Measurements from ENCODE around the gene XKRX. TPM values are rescaled to one million over a fixed set of nuclear protein-coding genes. Genes with fewer than 3 reads are reported as not detected.

The XKRX gene
- total RNA-seq, 1 experiment from 2014 or later, result 0.33 TPM

GRCh38 chrX:100924375-100924774 lies 4.3 kb downstream of the XKRX start:
- H3K27me3 Mint-ChIP-seq (ENCODE audit: unreplicated experiment), result no peaks in the 10 kb centered on the region
- no peaks in the 10 kb centered on the region for H3K4me1 Mint-ChIP-seq (ENCODE audit: low read depth, unreplicated experiment)
- DNase-seq, result no peak
- peaks cover 11% of the 10 kb centered on the region for H3K36me3 Mint-ChIP-seq (ENCODE audit: insufficient read depth, unreplicated experiment)
- no peak overlapping the region for H3K27ac Mint-ChIP-seq (ENCODE audit: unreplicated experiment)
- no peak overlapping the region for H3K4me3 Mint-ChIP-seq (ENCODE audit: low read depth, unreplicated experiment)
- H3K9me3 Mint-ChIP-seq (ENCODE audit: low read depth, unreplicated experiment), result no peaks in the 10 kb centered on the region
- no TSS peak for BruUV-seq (replicated peaks)
- TF ChIP-seq CTCF (IDR thresholded peaks at IDR 0.05; ENCODE audit: unreplicated experiment), result no peak
- CTCF ChIA-PET, result no interaction called here
- intact Hi-C loops (cut with micrococcal nuclease; ENCODE audit: unreplicated experiment), result no loop called here

DNA sequence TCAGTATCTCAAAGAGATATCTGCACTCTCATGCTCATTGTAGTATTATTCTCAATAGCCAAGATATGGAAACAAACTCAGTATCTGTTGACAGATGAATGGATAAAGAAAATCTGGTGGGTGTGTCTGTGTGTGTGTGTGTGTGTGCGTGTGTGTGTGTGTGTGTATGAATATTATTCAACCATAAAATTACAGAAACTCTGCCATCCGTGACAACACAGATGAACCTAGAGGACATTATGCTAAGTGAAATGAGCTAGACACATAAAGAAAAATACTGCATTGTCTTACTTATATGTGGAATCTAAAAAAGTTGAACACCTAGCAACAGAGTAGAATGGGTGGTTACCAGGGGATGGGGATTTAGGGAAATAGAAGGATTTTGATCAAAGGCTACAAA lies 13.2 kb downstream of the XKRX start:
- no TSS peak for BruUV-seq (replicated peaks)
- no peak overlapping the region for H3K4me3 Mint-ChIP-seq (ENCODE audit: low read depth, unreplicated experiment)

GRCh38 chrX:100913111-100913510 lies 15.6 kb downstream of the XKRX start:
- Mint-ChIP-seq H3K27me3 (ENCODE audit: unreplicated experiment) (no peaks in the 10 kb centered on the region), H3K9me3 (ENCODE audit: low read depth, unreplicated experiment) (no peaks in the 10 kb centered on the region), H3K4me1 (ENCODE audit: low read depth, unreplicated experiment) (peaks cover 16% of the 10 kb centered on the region), H3K36me3 (ENCODE audit: insufficient read depth, unreplicated experiment) (peaks cover 3% of the 10 kb centered on the region), H3K4me3 (ENCODE audit: low read depth, unreplicated experiment) (no peak overlapping the region), H3K27ac (ENCODE audit: unreplicated experiment) (no peak overlapping the region)
- no TSS peak for BruUV-seq (replicated peaks)
- no peak for TF ChIP-seq CTCF (IDR thresholded peaks at IDR 0.05; ENCODE audit: unreplicated experiment)
- intact Hi-C loops (cut with micrococcal nuclease; ENCODE audit: unreplicated experiment), result no loop called here
- no peak for DNase-seq
- CTCF ChIA-PET, result no interaction called here

More for the DNA sequence above, 13.2 kb downstream of the XKRX start:
- peaks cover 16% of the 10 kb centered on the region for H3K4me1 Mint-ChIP-seq (ENCODE audit: low read depth, unreplicated experiment)
- DNase-seq, result no peak
- no peak for TF ChIP-seq CTCF (IDR thresholded peaks at IDR 0.05; ENCODE audit: unreplicated experiment)
- H3K27ac Mint-ChIP-seq (ENCODE audit: unreplicated experiment), result no peak overlapping the region
- intact Hi-C loops (cut with micrococcal nuclease; ENCODE audit: unreplicated experiment), result no loop called here
- H3K27me3 Mint-ChIP-seq (ENCODE audit: unreplicated experiment), result no peaks in the 10 kb centered on the region
- peaks cover 3% of the 10 kb centered on the region for H3K36me3 Mint-ChIP-seq (ENCODE audit: insufficient read depth, unreplicated experiment)
- H3K9me3 Mint-ChIP-seq (ENCODE audit: low read depth, unreplicated experiment), result no peaks in the 10 kb centered on the region
- CTCF ChIA-PET, result no interaction called here

DNA sequence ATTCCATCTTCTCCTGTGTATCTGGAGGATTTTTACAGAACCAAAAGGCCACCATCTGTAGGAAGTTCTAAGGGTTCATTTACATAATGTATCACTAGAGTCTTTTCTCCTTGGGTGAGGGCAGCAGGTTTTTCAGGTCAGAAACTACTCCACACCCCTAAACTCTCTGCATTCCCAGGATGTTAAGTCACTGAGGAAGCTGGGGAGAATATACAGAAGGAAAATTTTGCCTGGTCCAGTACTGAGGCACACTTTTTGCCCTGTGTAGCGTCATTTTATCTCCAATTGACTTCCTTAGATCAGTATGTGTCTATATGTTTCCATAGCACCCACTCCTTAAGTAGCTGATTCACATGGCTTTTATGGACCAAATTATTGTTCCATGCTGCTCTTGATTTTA lies 17.0 kb downstream of the XKRX start:
- peak; percentile 13 for DNase-seq

More for the DNA sequence above, 17.0 kb downstream of the XKRX start:
- TF ChIP-seq CTCF (IDR thresholded peaks at IDR 0.05; ENCODE audit: unreplicated experiment), result no peak
- Mint-ChIP-seq H3K36me3 (ENCODE audit: insufficient read depth, unreplicated experiment) (no peaks in the 10 kb centered on the region), H3K27me3 (ENCODE audit: unreplicated experiment) (no peaks in the 10 kb centered on the region), H3K9me3 (ENCODE audit: low read depth, unreplicated experiment) (no peaks in the 10 kb centered on the region), H3K4me1 (ENCODE audit: low read depth, unreplicated experiment) (peaks cover 16% of the 10 kb centered on the region), H3K4me3 (ENCODE audit: low read depth, unreplicated experiment) (no peak overlapping the region), H3K27ac (ENCODE audit: unreplicated experiment) (no peak overlapping the region)
- BruUV-seq (replicated peaks), result no TSS peak
- CTCF ChIA-PET, result interaction anchor here (0.6 kb wide), 1 partner anchor 9 kb away, joined by 3 read pairs; no protein-coding TSS in a partner anchor
- intact Hi-C loops (cut with micrococcal nuclease; ENCODE audit: unreplicated experiment), result no loop called here

Data from Calu3 (cell line).